Measurements from ENCODE around the gene PLAC1.

Gene PLAC1

GRCh38 chrX:134658002-134658759 is at the start of gene PLAC1:
Gene PLAC1, minus strand, starts transcription at chrX:134658471. Its CDS starts 91,789 bp downstream, at chrX:134566682.
- DNase-seq (ENCODE audit: low spot score): no peak

- DNase-seq (ENCODE audit: low spot score): no peak
Observed at GRCh38 chrX:134706138-134706537, 47.9 kb upstream of the PLAC1 start.

- DNase-seq (ENCODE audit: low spot score): peak; percentile 16
Observed at GRCh38 chrX:134695999-134696398, 37.7 kb upstream of the PLAC1 start.

- no peak for DNase-seq (ENCODE audit: low spot score)
Observed at GRCh38 chrX:134694333-134695322, 36.4 kb upstream of the PLAC1 start.

- no peak for DNase-seq (ENCODE audit: low spot score)
Observed at GRCh38 chrX:134693644-134694043, 35.4 kb upstream of the PLAC1 start.

GRCh38 chrX:134692990-134693389 is 34.7 kb upstream of the PLAC1 start:
- peak; percentile 51 for DNase-seq (ENCODE audit: low spot score)

GRCh38 chrX:134692233-134692632 is 34.0 kb upstream of the PLAC1 start:
- DNase-seq (ENCODE audit: low spot score): no peak

GRCh38 chrX:134691453-134691852 is 33.2 kb upstream of the PLAC1 start:
- DNase-seq (ENCODE audit: low spot score): no peak

GRCh38 chrX:134688839-134689238 is 30.6 kb upstream of the PLAC1 start:
- no peak for DNase-seq (ENCODE audit: low spot score)

- DNase-seq (ENCODE audit: low spot score): no peak
Observed at GRCh38 chrX:134688031-134688823, 30.0 kb upstream of the PLAC1 start.

GRCh38 chrX:134685668-134686067 is 27.4 kb upstream of the PLAC1 start:
- peak; percentile 29 for DNase-seq (ENCODE audit: low spot score)

GRCh38 chrX:134684956-134685355 is 26.7 kb upstream of the PLAC1 start:
- DNase-seq (ENCODE audit: low spot score): no peak

GRCh38 chrX:134683351-134684005 is 25.2 kb upstream of the PLAC1 start:
- DNase-seq (ENCODE audit: low spot score): no peak

GRCh38 chrX:134682081-134682480 is 23.8 kb upstream of the PLAC1 start:
- DNase-seq (ENCODE audit: low spot score): no peak

- DNase-seq (ENCODE audit: low spot score): no peak
Observed at GRCh38 chrX:134679644-134680043, 21.4 kb upstream of the PLAC1 start.

- DNase-seq (ENCODE audit: low spot score): peak; percentile 37
Observed at GRCh38 chrX:134679221-134679620, 20.9 kb upstream of the PLAC1 start.

GRCh38 chrX:134677332-134677731 is 19.1 kb upstream of the PLAC1 start:
- DNase-seq (ENCODE audit: low spot score): no peak

- peak; percentile 40 for DNase-seq (ENCODE audit: low spot score)
Observed at GRCh38 chrX:134676436-134676835, 18.2 kb upstream of the PLAC1 start.

- no peak for DNase-seq (ENCODE audit: low spot score)
Observed at GRCh38 chrX:134673123-134673522, 14.9 kb upstream of the PLAC1 start.

GRCh38 chrX:134672101-134672500 is 13.8 kb upstream of the PLAC1 start:
- DNase-seq (ENCODE audit: low spot score): no peak

- DNase-seq (ENCODE audit: low spot score): no peak
Observed at GRCh38 chrX:134671294-134671693, 13.0 kb upstream of the PLAC1 start.

Data from GM03348 (cell line).